Right renal pelvis (tissue), 4 donors: Measurements from ENCODE around the gene TLE4. TPM values are rescaled to one million over a fixed set of nuclear protein-coding genes. Genes with fewer than 3 reads are reported as not detected.
"Not testable (repeated sequence)": the region's sequence is repeated elsewhere in the genome, so short reads cannot be mapped to it uniquely, and the experiment has no call there.

Source experiments
- DNase-seq, 4 donors: peaks; one replicate each; pipeline ENCODE4 v3.0.0-alpha.2; 2013; ENCODE audit warnings: low read depth in 4 of 4, low spot score in 3 of 4, missing footprints in 1 of 4
- polyA plus RNA-seq, 4 donors: library from polyadenylated mRNA; unstranded; fragments of 120-200 nt; gene quantifications; one replicate each; pipeline ENCODE4 v1.2.1, GENCODE V29; 2013; ENCODE audit not compliant: insufficient read length in 4 of 4

Gene TLE4
- polyA plus RNA-seq, 4 donors: 58.4 to 80.9 (median 79.0) TPM

GRCh38 chr9:79630521-79631403 is 59.0 kb downstream of the TLE4 start:
- DNase-seq: no peak

- no peak for DNase-seq
Observed at GRCh38 chr9:79632060-79632459, 60.3 kb downstream of the TLE4 start.

DNA sequence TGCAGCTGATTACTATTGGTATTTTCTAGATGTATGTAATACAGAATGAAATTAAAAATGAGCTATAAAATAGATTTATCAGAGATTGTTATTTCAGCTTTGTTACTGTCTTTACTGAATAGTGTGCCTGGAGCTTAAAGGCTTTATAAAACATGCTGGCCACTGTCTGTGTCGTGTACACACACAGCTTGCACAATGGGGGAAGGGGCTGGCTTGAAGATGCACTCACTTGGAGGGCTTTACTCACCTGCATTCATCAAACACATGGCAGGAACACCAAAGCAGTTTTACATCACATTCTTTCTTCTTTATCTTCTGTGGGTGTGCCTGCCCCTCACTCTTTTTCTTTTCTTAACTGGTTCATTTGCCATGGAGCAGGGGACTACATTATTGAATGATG is 60.9 kb downstream of the TLE4 start:
- DNase-seq: no peak

GRCh38 chr9:79633558-79633957 is 61.8 kb downstream of the TLE4 start:
- no peak for DNase-seq

DNA sequence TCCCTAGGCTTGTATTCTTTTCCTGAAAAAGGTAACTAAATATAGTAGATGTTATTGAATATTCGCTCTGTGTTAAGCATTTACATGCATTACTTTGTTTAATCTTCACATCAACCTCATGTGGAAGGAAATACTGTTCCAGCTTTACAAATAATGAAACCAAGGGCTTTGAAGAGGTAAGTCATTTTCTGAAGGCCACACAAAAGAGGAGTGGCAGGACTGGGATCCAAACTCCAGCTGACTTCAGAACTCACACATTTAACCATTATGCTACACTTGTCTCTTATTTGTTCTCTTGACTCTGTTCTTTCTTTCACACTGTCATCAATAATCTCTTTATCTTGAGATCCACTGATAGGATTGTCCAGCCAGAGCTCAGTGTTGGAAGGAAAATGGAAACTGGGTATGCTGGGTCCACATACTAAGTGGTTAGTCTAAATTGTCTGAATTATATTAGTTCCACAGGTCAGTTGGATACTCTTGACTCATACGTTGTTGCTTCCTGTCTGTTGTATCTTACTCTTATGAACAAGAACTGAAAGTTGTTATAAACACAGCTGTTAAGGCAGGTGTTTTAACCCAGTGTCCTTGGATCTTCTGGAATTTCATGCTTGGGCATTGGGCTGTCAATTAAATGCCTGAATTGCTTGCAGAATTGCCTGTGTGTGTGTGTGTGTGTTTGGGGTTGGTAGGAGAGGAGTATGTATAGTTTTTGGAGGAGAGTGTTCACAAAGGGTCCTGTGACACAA is 65.6 kb downstream of the TLE4 start:
- no peak for DNase-seq

- no peak for DNase-seq
Observed at GRCh38 chr9:79638806-79639205, 67.0 kb downstream of the TLE4 start.

DNA sequence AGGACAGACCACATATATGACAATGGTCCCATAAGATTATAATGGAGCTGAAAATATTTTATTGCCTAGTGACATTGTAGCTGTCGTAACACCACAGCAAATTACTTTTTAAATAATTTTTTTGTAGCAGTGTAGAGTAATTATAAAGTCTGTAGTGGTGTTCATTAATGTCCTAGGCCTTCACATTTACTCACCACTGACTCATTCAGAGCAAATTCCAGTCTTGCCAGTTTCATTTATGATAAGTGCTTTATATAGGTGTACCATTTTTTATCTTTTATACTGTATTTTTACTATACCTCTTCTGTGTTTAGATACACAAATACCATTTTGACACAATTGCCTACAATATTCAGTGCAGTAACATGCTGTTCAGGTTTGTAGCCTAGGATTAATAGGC is 67.6 kb downstream of the TLE4 start:
- no peak for DNase-seq

- not testable (repeated sequence) for DNase-seq
Observed at GRCh38 chr9:79640067-79640466, 68.3 kb downstream of the TLE4 start.

DNA sequence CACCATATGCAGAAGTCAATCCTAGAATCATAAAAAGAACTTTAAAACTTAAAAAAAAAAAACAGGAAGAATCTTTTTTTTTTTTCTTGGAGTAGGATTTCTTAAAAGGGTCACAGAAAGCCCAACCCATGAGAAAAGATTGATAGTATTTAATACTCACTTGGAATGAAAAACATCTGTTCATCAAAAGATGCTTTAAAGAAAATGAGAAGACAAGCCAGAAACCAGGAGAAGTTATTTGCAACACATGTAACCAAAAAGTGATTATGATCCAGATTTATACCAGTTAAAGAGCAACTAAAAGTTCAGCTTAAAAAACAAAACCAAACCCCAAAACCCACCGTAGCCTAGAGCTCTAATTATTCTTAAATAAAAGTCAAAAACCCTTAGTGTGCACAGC is 69.3 kb downstream of the TLE4 start:
- DNase-seq: no peak

DNA sequence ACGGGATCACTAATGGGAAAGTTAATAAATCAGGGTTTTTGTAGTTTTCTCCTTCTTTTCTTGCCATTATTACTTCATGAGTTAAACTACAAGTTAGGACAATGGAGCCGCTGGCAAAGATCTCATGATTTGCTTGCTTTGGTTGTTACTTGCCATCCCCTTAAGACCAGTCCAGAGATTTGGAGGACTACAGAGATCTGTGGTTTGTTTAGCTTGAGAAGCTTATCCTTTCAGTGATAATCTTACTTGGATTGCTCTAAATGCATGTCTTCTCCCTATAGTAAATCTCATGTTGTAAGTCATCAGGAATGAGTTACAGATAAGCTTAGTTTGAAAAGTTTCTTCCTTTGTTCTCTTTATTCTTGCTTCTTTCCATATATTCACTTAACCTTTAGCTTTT is 70.9 kb downstream of the TLE4 start:
- DNase-seq: no peak

GRCh38 chr9:79644048-79644447 is 72.3 kb downstream of the TLE4 start:
- DNase-seq: no peak

DNA sequence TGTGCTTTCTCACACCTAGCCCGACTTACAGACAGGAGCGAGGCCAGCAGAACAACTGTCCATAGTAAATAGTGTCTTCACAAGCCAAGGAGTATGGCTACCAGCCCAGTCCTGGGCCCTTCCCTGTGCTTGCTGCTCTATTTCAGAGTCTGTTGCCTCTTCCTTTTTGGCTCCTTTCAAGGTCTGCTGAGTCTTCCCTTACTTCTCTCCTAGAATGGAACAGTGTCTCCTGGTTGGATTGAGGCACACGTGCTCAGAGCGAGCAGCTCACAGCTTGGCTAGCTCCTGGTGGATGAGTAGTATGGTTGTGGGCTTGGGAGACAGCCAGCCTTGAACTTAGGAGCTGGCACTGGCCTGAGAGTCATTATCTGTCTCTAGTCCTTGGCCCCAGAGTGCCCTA is 72.8 kb downstream of the TLE4 start:
- no peak for DNase-seq

DNA sequence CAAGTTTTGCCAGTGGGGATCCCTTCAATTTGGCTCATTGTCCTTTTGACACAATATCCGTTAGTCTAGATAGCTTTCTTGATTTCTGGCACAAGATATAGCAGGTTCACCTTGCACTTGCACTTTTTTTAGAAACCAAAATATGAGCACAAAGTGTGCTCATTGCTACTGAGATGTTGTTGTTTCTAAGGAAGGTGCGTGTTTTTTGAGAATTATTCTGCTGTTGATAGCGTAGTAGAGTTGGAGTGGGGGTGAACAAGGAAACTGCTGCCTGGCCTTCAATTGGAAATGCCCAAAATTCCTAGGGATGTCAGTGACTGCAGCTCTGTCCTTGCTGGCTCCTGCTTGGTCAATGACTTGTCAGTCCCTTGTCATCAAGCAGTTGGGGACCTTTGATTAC is 73.3 kb downstream of the TLE4 start:
- no peak for DNase-seq

DNA sequence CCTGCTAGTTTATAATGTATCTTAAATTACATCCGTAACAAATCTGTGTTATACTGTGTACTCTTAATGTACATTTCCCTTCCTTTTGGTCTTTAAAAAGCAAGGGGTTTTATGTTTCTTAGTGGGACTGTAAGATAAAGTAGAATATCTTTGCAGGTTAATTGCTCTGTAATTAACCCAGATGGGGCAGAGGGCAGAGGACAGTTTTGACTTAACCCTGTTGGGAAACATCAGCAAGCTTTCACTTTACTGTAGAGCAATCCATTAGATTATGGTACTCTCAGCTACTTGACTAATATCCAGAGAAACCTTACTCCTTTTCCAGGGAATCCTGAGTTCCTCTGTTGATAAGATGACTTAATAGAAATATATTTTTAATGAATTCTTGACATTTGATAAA is 74.3 kb downstream of the TLE4 start:
- no peak for DNase-seq

DNA sequence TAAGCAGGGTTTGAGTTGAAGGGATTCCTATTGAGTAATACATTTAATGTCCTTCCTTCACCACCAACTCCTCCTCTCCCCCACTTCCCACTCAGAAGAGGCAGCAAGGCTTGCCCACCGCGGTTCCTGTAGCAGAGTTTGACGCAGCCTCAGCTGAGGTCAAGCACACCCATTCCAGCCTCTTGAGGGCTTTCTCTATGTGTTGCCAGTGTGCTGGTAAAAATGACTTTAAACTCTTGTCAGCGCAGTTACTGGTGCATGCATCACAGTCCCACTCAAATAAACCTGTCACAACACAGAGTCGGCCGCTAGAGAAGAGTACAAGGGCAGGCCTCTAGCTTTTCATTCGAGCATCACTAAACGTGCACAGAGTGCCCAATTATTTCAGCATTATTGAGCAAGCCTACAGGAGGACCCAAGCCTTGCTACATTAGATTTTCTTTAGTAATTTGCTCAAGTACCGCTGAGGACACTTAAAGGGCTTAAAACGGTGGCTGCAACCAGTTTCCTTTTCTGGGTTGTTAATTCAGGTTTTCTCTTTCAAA is 79.6 kb downstream of the TLE4 start:
- no peak for DNase-seq

DNA sequence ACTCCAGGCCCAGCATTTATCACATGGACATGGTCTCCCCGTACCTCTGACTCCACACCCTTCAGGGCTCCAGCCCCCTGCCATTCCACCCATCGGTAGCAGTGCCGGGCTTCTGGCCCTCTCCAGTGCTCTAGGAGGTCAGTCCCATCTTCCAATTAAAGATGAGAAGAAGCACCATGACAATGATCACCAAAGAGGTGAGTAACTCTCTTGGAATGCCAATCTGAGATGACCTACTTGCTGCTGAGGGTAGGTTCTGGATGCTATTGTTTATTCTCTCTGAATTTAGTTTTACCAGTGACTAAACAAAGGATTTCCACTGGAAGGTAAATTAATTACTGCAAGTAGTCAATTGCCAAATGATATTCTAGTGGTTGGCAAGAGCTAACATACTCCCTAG is 80.8 kb downstream of the TLE4 start:
- DNase-seq: no peak

- DNase-seq: not testable (repeated sequence)
Observed at GRCh38 chr9:79654591-79655382, 83.0 kb downstream of the TLE4 start.

GRCh38 chr9:79655551-79655950 is 83.8 kb downstream of the TLE4 start:
- no peak for DNase-seq

DNA sequence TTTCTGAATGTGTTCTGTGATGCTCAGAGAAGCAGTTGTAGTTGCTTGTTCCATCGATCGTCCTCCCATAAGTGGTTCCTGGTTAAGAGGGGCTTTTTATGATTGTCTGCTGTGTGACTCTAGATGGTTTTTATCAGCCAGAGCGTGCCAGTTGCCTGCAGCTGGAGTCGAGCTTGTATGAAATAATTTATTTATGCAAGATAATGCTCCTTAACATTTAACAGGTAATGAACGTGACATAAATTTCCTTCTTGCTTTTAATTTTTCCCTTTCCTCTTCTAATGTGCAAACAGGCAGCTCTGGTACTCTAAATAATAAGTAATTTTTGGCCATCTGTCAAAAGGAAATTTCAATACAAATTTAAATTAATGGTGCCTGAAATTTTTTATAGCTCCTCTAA is 84.4 kb downstream of the TLE4 start:
- DNase-seq: no peak

GRCh38 chr9:79657891-79658290 is 86.1 kb downstream of the TLE4 start:
- DNase-seq: no peak

- no peak for DNase-seq
Observed at GRCh38 chr9:79658926-79659325, 87.2 kb downstream of the TLE4 start.
